HepG2 (cell line): ENCODE data around the gene HMG20B. TPM values are rescaled to one million over a fixed set of nuclear protein-coding genes. Genes with fewer than 3 reads are reported as not detected.

ENCODE experiments used
- ADNP ChIP-seq: sonication (generic); formaldehyde crosslinking; IDR thresholded peaks from 2 replicates; pipeline ENCODE4 v1.4.0; 2020; ENCODE audit warnings: missing genetic modification reagents
- CENPX ChIP-seq: sonication (generic); formaldehyde crosslinking; IDR thresholded peaks from 2 replicates; pipeline ENCODE4 v1.9.0; 2021; ENCODE audit warnings: mild to moderate bottlenecking, missing genetic modification reagents, moderate library complexity
- ELF4 ChIP-seq: sonication (generic); formaldehyde crosslinking; IDR thresholded peaks from 2 replicates; pipeline ENCODE4 v1.5.0; 2020; ENCODE audit warnings: missing genetic modification reagents, mild to moderate bottlenecking, moderate library complexity, borderline replicate concordance
- GABPA ChIP-seq, 2 experiments: IDR thresholded peaks; 2 replicates each; pipeline ENCODE4 v1.6.1; 2011 to 2016; ENCODE audit warnings: low read depth in 2 of 2, low read length in 1 of 2, missing biosample characterization in 1 of 2, missing genetic modification characterization in 1 of 2
- IRF1 ChIP-seq: sonication (generic); formaldehyde crosslinking; IDR thresholded peaks from 2 replicates; pipeline ENCODE4 v1.4.0; 2020; ENCODE audit warnings: low read depth, mild to moderate bottlenecking, missing genetic modification reagents
- IRF2 ChIP-seq: IDR thresholded peaks from 2 replicates; pipeline ENCODE4 v1.6.1; 2018; ENCODE audit warnings: missing genetic modification reagents, missing compliant biosample characterization
- JUNB ChIP-seq: sonication (generic); formaldehyde crosslinking; IDR thresholded peaks from 2 replicates; pipeline ENCODE4 v1.8.0; 2022; ENCODE audit warnings: missing genetic modification reagents, mild to moderate bottlenecking, borderline replicate concordance
- KLF9 ChIP-seq: IDR thresholded peaks from 2 replicates; pipeline ENCODE4 v1.6.1; 2016; ENCODE audit warnings: low read depth
- ONECUT2 ChIP-seq: sonication (generic); formaldehyde crosslinking; IDR thresholded peaks from 2 replicates; pipeline ENCODE4 v1.4.0; 2020; ENCODE audit warnings: missing genetic modification reagents
- PBX3 ChIP-seq: sonication (generic); formaldehyde crosslinking; IDR thresholded peaks from 2 replicates; pipeline ENCODE4 v1.8.1; 2023; ENCODE audit warnings: missing genetic modification reagents, inconsistent platforms, borderline replicate concordance
- SNAI1 ChIP-seq: sonication (generic); formaldehyde crosslinking; IDR thresholded peaks from 2 replicates; pipeline ENCODE4 v1.5.0; 2020; ENCODE audit warnings: mild to moderate bottlenecking, missing genetic modification reagents, borderline replicate concordance
- SNAPC5 ChIP-seq: sonication (generic); formaldehyde crosslinking; IDR thresholded peaks from 2 replicates; pipeline ENCODE4 v1.8.1; 2023; ENCODE audit warnings: mild to moderate bottlenecking, missing genetic modification reagents, borderline replicate concordance
- UBTF ChIP-seq: sonication (generic); formaldehyde crosslinking; IDR thresholded peaks from 2 replicates; pipeline ENCODE4 v1.4.0; 2020; ENCODE audit warnings: mild to moderate bottlenecking, missing genetic modification reagents
- ZNF207 ChIP-seq: fragments of 450-650 bp; IDR thresholded peaks from 2 replicates; pipeline ENCODE4 v1.6.1; 2016; ENCODE audit warnings: antibody characterized with exemption, borderline replicate concordance
- ZNF414 ChIP-seq: sonication (generic); formaldehyde crosslinking; IDR thresholded peaks from 2 replicates; pipeline ENCODE4 v1.5.0; 2020; ENCODE audit warnings: missing genetic modification reagents
- ZNF430 ChIP-seq: sonication (generic); formaldehyde crosslinking; IDR thresholded peaks from 2 replicates; pipeline ENCODE4 v1.9.0; 2021; ENCODE audit warnings: mild to moderate bottlenecking, missing genetic modification reagents
- ZNF496 ChIP-seq: sonication (generic); formaldehyde crosslinking; IDR thresholded peaks from 2 replicates; pipeline ENCODE4 v1.8.1; 2023; ENCODE audit warnings: mild to moderate bottlenecking, moderate library complexity, missing genetic modification reagents; ENCODE audit not compliant: insufficient replicate concordance
- ZNF572 ChIP-seq: sonication (generic); formaldehyde crosslinking; IDR thresholded peaks from 2 replicates; pipeline ENCODE4 v1.5.1; 2020; ENCODE audit warnings: mild to moderate bottlenecking, missing genetic modification reagents
- ZNF691 ChIP-seq: sonication (generic); formaldehyde crosslinking; IDR thresholded peaks from 2 replicates; pipeline ENCODE4 v1.4.0; 2020; ENCODE audit warnings: missing genetic modification reagents, low read depth, mild to moderate bottlenecking, borderline replicate concordance
- ZNF761 ChIP-seq: sonication (generic); formaldehyde crosslinking; conservative IDR thresholded peaks from 2 replicates; pipeline ENCODE4 v1.4.0; 2020; ENCODE audit warnings: mild to moderate bottlenecking, missing genetic modification reagents
- ZNF782 ChIP-seq: sonication (generic); formaldehyde crosslinking; IDR thresholded peaks from 2 replicates; pipeline ENCODE4 v1.4.0; 2020; ENCODE audit warnings: missing genetic modification reagents, mild to moderate bottlenecking, borderline replicate concordance
- ZNF788 ChIP-seq: sonication (generic); formaldehyde crosslinking; IDR thresholded peaks from 2 replicates; pipeline ENCODE4 v1.5.0; 2020; ENCODE audit warnings: mild to moderate bottlenecking, missing genetic modification reagents, borderline replicate concordance
- polyA plus RNA-seq, 8 experiments: library from polyadenylated mRNA; depleted of rRNA in 3 of 8; stranded (reverse) in 7 of 8; unstranded in 1 of 8; fragments of >200 nt; fragmentation: Illumina TruSeq in 4 of 8; extraction: Trizol in 4 of 8; gene quantifications; 2 replicates each; pipeline versions ENCODE4 v1.2.1 to v1.2.3, GENCODE V29; 2011 to 2016; ENCODE audit warnings: low read depth in 4 of 8, missing spikeins in 1 of 8, mixed read lengths in 1 of 8; ENCODE audit not compliant: insufficient read depth in 1 of 8
- total RNA-seq, 5 experiments: library from RNA; depleted of rRNA; stranded (reverse); fragments of >200 nt; fragmentation: Illumina TruSeq; extraction: Trizol; gene quantifications; 2 replicates each; pipeline ENCODE4 v1.2.3, GENCODE V29; 2016; ENCODE audit warnings: low read depth in 1 of 5

Gene HMG20B
- total and polyA plus RNA-seq, 2 of the 13 experiments (the other 11 are each of a cell fraction or from before 2014, with no cell fraction given), result 23.9 to 29.2 TPM

- TF ChIP-seq ZNF414 (CRISPR knock-in tag), result peak; percentile 60; the same call in 1 of the 2 replicates
- no peak; the same call in 1 of the 2 replicates for TF ChIP-seq JUNB (CRISPR knock-in tag)
- peak; percentile 69 for TF ChIP-seq ZNF430 (CRISPR knock-in tag)
- no peak for TF ChIP-seq KLF9 (CRISPR knock-in tag)
- TF ChIP-seq ZNF761 (CRISPR knock-in tag), result 0 out of 2 replicates have a peak, but pooled peaks have one; percentile 26
- TF ChIP-seq ADNP (CRISPR knock-in tag), result no peak
- no peak for TF ChIP-seq GABPA (IDR thresholded peaks at IDR 0.05; ENCODE audit: low read depth, low read length)
- peak; percentile 74 for TF ChIP-seq GABPA (CRISPR knock-in tag; IDR thresholded peaks at IDR 0.05; ENCODE audit: low read depth)
- TF ChIP-seq ZNF496, result no peak
- TF ChIP-seq ZNF572, result peak; percentile 94; the same call in 1 of the 2 replicates
- TF ChIP-seq ZNF207, result no peak
- peak; percentile 85 for TF ChIP-seq UBTF
- no peak for TF ChIP-seq SNAI1 (CRISPR knock-in tag)
- no peak for TF ChIP-seq IRF1 (CRISPR knock-in tag)
- peak; percentile 97; the same call in 1 of the 2 replicates for TF ChIP-seq ZNF788 (CRISPR knock-in tag)
- no peak for TF ChIP-seq ZNF782
- peak; percentile 93 for TF ChIP-seq ELF4 (CRISPR knock-in tag)
- 0 out of 2 replicates have a peak, but pooled peaks have one; percentile 29 for TF ChIP-seq ZNF691 (CRISPR knock-in tag)
- no peak for TF ChIP-seq PBX3 (CRISPR knock-in tag)
- 0 out of 2 replicates have a peak, but pooled peaks have one; percentile 50 for TF ChIP-seq SNAPC5 (CRISPR knock-in tag)
- TF ChIP-seq CENPX (CRISPR knock-in tag), result no peak
- TF ChIP-seq IRF2 (CRISPR knock-in tag), result peak; percentile 89
- no peak for TF ChIP-seq ONECUT2 (CRISPR knock-in tag)
Measured at GRCh38 chr19:3626473-3627350, 54.0 kb downstream of the HMG20B start, which contains the start of gene CACTIN (continued).
